ENCODE results near the gene ZCCHC7.

- no peak for TF ChIP-seq CTCF (conservative IDR thresholded peaks at IDR 0.05; ENCODE audit: low read length)
- no peak for TF ChIP-seq EZH2phosphoT487 (IDR thresholded peaks at IDR 0.05; ENCODE audit: borderline replicate concordance)
Measured at GRCh38 chr9:37342493-37342892, 222.1 kb downstream of the ZCCHC7 start.

Data from Loucy (cell line).